Spinal cord (tissue), 10 donors: Measurements from ENCODE around the gene GALNT9. TPM values are rescaled to one million over a fixed set of nuclear protein-coding genes. Genes with fewer than 3 reads are reported as not detected.

Experiments
- DNase-seq, 6 donors: peaks; one replicate each; pipeline versions ENCODE4 v3.0.0 to v3.0.0-alpha.2; 2013 to 2015; ENCODE audit warnings: low spot score in 6 of 6, low read depth in 4 of 6
- H3K27ac ChIP-seq: one replicate; pipeline ENCODE4 v1.5.1; 2013; ENCODE audit warnings: low read depth, low read length, control low read depth
- H3K27me3 ChIP-seq: one replicate; pipeline ENCODE4 v1.6.1; 2013; ENCODE audit warnings: low read length; ENCODE audit not compliant: control insufficient read depth, insufficient read depth
- H3K36me3 ChIP-seq: one replicate; pipeline ENCODE4 v1.6.1; 2013; ENCODE audit warnings: low read length; ENCODE audit not compliant: control insufficient read depth, insufficient read depth
- H3K4me1 ChIP-seq: one replicate; pipeline ENCODE4 v1.6.1; 2013; ENCODE audit warnings: low read length; ENCODE audit not compliant: control insufficient read depth, insufficient read depth
- H3K4me3 ChIP-seq: one replicate; pipeline ENCODE4 v1.5.1; 2013; ENCODE audit warnings: low read depth, low read length, control low read depth
- H3K9me3 ChIP-seq: one replicate; pipeline ENCODE4 v1.6.1; 2013; ENCODE audit warnings: low read length; ENCODE audit not compliant: control insufficient read depth, insufficient read depth
- WGBS: methylation state at CpG from one replicate; pipeline ENCODE4 v1.1.5; 2013; ENCODE audit warnings: missing lambda C conversion rate; ENCODE audit not compliant: insufficient coverage; 5-methylcytosine and 5-hydroxymethylcytosine counted together
- polyA plus RNA-seq, 2 donors: library from polyadenylated mRNA; unstranded; fragments of 120-200 nt; gene quantifications; one replicate each; pipeline ENCODE4 v1.2.1, GENCODE V29; 2013; ENCODE audit not compliant: insufficient read length in 2 of 2
- total RNA-seq, 2 donors: library from RNA; depleted of rRNA in 1 of 2; stranded (reverse); fragments of 120-200 nt in 1 of 2; fragments of >200 nt in 1 of 2; gene quantifications; one replicate each; pipeline versions ENCODE4 v1.2.3 to v1.2.4, GENCODE V29; 2013 to 2014
- donor health status: healthy.

GALNT9 gene
- total and polyA plus RNA-seq, 4 donors: 9.5 to 36.0 (median 27.1) TPM

- Histone ChIP-seq H3K9me3 (no peaks in the 10 kb centered on the region), H3K27ac (no peak overlapping the region), H3K4me3 (no peak overlapping the region), H3K4me1 (peaks cover 7% of the 10 kb centered on the region), H3K27me3 (peaks cover 2% of the 10 kb centered on the region), H3K36me3 (no peaks in the 10 kb centered on the region)
- 87% methylated on average over 28 of the region's 33 CpGs for WGBS
- no peak for DNase-seq
Observed at GRCh38 chr12:132170637-132171292, 158.6 kb downstream of the GALNT9 start.

GRCh38 chr12:132170094-132170636 lies 159.2 kb downstream of the GALNT9 start:
- H3K9me3 ChIP-seq: no peaks in the 10 kb centered on the region
- no peak overlapping the region for H3K4me3 ChIP-seq
- no peaks in the 10 kb centered on the region for H3K36me3 ChIP-seq
- H3K27ac ChIP-seq: no peak overlapping the region
- DNase-seq: peak in 1 of 6 donors; percentile 47
- peaks cover 7% of the 10 kb centered on the region for H3K4me1 ChIP-seq
- peaks cover 2% of the 10 kb centered on the region for H3K27me3 ChIP-seq
- 53% methylated on average over 16 of the region's 16 CpGs for whole genome bisulfite sequencing

- DNase-seq: no peak
- H3K4me3 ChIP-seq: no peak overlapping the region
- H3K4me1 ChIP-seq: peaks cover 7% of the 10 kb centered on the region
- no peaks in the 10 kb centered on the region for H3K36me3 ChIP-seq
- 83% methylated on average over 13 of the region's 17 CpGs for WGBS
- peaks cover 2% of the 10 kb centered on the region for H3K27me3 ChIP-seq
- H3K27ac ChIP-seq: no peak overlapping the region
- no peaks in the 10 kb centered on the region for H3K9me3 ChIP-seq
Observed at GRCh38 chr12:132169376-132169775, 160.0 kb downstream of the GALNT9 start.

GRCh38 chr12:132168311-132169031 lies 160.9 kb downstream of the GALNT9 start:
- Histone ChIP-seq H3K4me1 (peaks cover 12% of the 10 kb centered on the region), H3K27ac (no peak overlapping the region), H3K27me3 (no peaks in the 10 kb centered on the region), H3K36me3 (no peaks in the 10 kb centered on the region), H3K9me3 (no peaks in the 10 kb centered on the region), H3K4me3 (no peak overlapping the region)
- 87% methylated on average over 30 of the region's 31 CpGs for WGBS
- no peak for DNase-seq

GRCh38 chr12:132167611-132168310 lies 161.6 kb downstream of the GALNT9 start:
- no peak for DNase-seq
- no peaks in the 10 kb centered on the region for H3K9me3 ChIP-seq
- H3K27me3 ChIP-seq: peaks cover 4% of the 10 kb centered on the region
- 79% methylated on average over 25 of the region's 30 CpGs for WGBS
- no peak overlapping the region for H3K27ac ChIP-seq
- H3K36me3 ChIP-seq: no peaks in the 10 kb centered on the region
- peaks cover 19% of the 10 kb centered on the region for H3K4me1 ChIP-seq
- H3K4me3 ChIP-seq: no peak overlapping the region

- peaks cover 27% of the 10 kb centered on the region for H3K4me1 ChIP-seq
- 90% methylated on average over 8 of the region's 10 CpGs for WGBS
- no peak for DNase-seq
- H3K4me3 ChIP-seq: no peak overlapping the region
- H3K27me3 ChIP-seq: peaks cover 4% of the 10 kb centered on the region
- H3K36me3 ChIP-seq: no peaks in the 10 kb centered on the region
- H3K27ac ChIP-seq: no peak overlapping the region
- H3K9me3 ChIP-seq: no peaks in the 10 kb centered on the region
Observed at GRCh38 chr12:132166801-132167591, 162.4 kb downstream of the GALNT9 start.

GRCh38 chr12:132166093-132166492 lies 163.3 kb downstream of the GALNT9 start:
- WGBS: 90% methylated on average over 2 of the region's 2 CpGs

GRCh38 chr12:132165584-132165983 lies 163.8 kb downstream of the GALNT9 start:
- Histone ChIP-seq H3K27me3 (peaks cover 4% of the 10 kb centered on the region), H3K36me3 (peaks cover under 1% of the 10 kb centered on the region), H3K27ac (no peak overlapping the region), H3K9me3 (no peaks in the 10 kb centered on the region), H3K4me1 (peaks cover 29% of the 10 kb centered on the region), H3K4me3 (no peak overlapping the region)
- DNase-seq: no peak
- WGBS: 98% methylated on average over 6 of the region's 6 CpGs

More at GRCh38 chr12:132166093-132166492, 163.3 kb downstream of the GALNT9 start:
- no peaks in the 10 kb centered on the region for H3K36me3 ChIP-seq
- H3K27ac ChIP-seq: no peak overlapping the region
- no peak overlapping the region for H3K4me3 ChIP-seq
- DNase-seq: no peak
- H3K9me3 ChIP-seq: no peaks in the 10 kb centered on the region
- peaks cover 29% of the 10 kb centered on the region for H3K4me1 ChIP-seq
- peaks cover 4% of the 10 kb centered on the region for H3K27me3 ChIP-seq

- H3K27ac ChIP-seq: no peak overlapping the region
- 96% methylated on average over 4 of the region's 7 CpGs for WGBS
- H3K36me3 ChIP-seq: peaks cover 9% of the 10 kb centered on the region
- peaks cover 4% of the 10 kb centered on the region for H3K27me3 ChIP-seq
- no peaks in the 10 kb centered on the region for H3K9me3 ChIP-seq
- peak in 1 of 6 donors; percentile 6 for DNase-seq
- no peak overlapping the region for H3K4me3 ChIP-seq
- peaks cover 28% of the 10 kb centered on the region for H3K4me1 ChIP-seq
Observed at GRCh38 chr12:132164426-132164825, 165.0 kb downstream of the GALNT9 start.
